HG03280 (cell line): ENCODE data around the gene PLXDC2.

Source experiments
- ATAC-seq: cut with Tn5 transposase; IDR thresholded peaks from one replicate; pipeline ENCODE4 v1.9.1; 2021; ENCODE audit warnings: mild to moderate bottlenecking, moderate library complexity; ENCODE audit not compliant: unreplicated experiment

PLXDC2 gene

DNA sequence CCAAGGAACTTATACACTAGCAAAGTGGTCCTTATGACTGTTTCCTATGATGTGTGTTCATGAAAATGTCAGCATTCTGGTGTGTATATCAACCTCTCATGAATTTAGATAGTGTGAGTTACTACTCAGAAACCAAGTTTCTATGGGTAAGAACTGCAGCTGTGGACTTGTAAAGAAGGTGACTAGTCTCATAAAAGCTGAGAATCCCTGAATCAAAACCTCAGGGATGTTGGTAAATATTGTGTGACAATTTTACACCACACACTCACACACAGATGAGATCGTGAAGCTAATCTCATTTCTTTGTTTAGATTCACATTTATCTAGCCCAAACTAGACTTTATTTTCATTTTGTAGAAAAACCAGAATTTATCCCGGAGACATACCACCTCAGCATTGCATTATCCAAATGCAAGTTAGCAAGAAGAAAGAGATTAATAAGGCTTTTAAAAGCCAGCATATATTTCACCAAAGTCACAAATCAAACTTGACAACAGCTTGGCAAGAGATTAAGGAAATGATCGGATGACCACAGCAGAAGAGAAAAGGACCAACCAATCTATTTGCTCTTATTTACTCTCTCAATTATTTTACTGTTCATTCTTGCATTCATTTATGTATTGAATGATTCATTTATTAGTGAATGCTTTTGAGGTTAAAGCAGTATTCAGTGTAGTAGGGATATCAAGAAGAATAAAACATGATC is 92.9 kb downstream of the PLXDC2 start:
- ATAC-seq: no peak

DNA sequence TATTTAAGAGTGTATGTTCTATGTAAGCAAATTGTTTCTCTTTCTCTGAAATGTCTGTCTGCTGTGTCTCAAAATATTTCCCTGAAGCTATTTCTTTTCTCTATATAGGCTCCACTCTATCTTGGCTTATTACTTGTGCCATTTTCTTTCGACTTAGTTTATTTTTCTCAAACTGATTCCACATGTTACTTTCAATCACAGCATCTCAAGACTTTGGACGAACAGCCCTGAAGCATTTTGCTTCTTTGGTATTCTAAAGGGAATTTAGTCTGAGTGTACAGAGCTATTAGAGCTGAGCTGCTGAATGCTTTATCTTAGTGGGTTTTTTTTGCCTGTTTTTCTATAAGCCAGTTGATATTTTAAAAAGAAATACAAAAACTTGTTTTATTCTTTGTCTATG is 95.7 kb downstream of the PLXDC2 start:
- no peak for ATAC-seq

DNA sequence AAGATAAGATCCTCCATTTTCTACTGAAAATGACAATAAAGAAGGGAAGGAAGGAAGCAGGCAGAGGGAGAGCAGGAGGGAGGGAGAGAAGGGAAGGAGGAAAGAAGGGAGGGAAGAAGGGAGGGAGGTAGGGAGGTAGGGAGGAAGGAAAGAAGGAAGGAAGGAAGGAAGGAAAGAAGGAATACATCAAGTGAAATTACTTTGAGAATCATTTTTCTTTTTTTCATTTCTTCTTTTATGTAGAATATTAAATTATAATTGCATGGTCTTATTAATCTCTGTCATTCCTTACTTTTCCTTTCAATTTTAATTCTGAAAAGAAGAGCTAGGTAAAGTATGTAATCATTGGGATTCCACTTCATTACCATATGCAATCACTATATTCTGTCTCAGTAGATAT is 97.8 kb downstream of the PLXDC2 start:
- ATAC-seq: no peak

GRCh38 chr10:19915125-19915524 is 98.9 kb downstream of the PLXDC2 start:
- no peak for ATAC-seq

GRCh38 chr10:19915816-19916215 is 99.6 kb downstream of the PLXDC2 start:
- ATAC-seq: no peak

GRCh38 chr10:19917751-19918478 is 101.7 kb downstream of the PLXDC2 start:
- ATAC-seq: no peak

DNA sequence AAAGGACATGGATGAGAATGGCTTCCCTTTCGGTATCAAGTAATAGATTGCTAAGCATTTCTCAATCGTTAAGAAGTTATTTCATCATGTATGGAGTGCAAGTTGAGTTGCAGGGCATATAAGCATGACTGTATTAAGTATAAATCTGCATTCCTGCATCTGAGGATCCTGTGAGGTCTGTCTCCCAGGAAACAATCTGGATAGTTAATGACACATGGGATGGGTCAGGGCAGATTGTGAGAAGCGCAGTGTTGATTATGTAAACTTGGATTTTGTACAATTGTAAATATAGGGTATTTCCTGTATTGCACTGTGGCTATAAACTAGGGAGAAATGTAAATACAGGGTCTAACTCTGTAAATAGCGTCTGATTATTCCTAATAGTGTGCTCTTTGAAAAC is 102.6 kb downstream of the PLXDC2 start:
- ATAC-seq: no peak

GRCh38 chr10:19919671-19920070 is 103.4 kb downstream of the PLXDC2 start:
- no peak for ATAC-seq

DNA sequence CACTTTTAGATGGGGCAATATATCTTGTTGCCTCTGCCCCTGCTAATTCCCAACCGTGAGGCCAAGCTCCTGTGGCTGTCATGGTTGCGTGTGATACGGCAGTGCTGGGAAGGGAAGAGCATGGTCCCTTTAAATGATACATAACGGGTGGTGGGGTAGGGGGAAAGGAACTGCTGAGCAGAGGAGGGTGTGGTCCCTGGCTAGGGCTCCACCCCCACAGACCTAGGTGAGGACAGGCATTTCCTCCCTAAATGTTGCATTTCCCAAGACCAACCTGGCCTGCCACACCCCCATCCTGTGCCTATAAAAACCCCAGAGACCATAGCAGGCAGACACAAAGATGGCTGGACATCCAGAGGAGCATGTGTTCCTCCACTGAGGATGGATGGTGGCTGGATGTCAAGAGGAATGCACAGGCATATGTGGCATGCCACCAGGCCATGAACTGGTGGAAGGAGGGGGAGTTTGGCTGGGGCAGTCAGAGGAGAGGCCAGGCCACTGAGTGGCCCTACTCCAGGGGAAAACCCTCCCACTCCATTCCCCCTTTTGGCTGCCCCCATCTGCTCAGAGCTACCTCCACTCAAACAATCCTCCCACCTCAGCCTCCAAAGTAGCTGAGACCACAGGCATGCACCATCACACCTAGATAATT is 104.0 kb downstream of the PLXDC2 start:
- ATAC-seq: no peak

GRCh38 chr10:19921300-19922140 is 105.3 kb downstream of the PLXDC2 start:
- no peak for ATAC-seq

GRCh38 chr10:19922236-19922963 is 106.2 kb downstream of the PLXDC2 start:
- no peak for ATAC-seq

GRCh38 chr10:19925064-19925463 is 108.8 kb downstream of the PLXDC2 start:
- ATAC-seq: no peak

DNA sequence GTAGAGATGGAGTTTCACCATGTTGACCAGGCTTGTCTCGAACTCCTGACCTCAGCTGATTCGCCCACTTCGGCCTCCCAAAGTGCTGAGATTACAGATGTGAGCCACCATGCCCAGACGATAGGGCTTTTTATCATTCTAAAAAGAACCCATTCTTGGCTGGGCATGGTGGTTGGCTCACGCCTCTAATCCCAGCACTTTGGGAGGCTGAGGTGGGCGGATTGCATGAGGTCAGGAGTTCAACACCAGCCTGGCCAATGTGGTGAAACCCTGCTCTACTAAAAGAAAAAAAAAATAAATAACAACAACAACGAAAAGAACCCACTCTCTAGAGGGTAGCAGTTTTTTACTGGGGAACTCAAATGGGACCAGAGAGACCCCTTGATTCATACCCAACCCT is 112.7 kb downstream of the PLXDC2 start:
- ATAC-seq: no peak

- ATAC-seq: no peak
Observed at GRCh38 chr10:19929506-19930140, 113.4 kb downstream of the PLXDC2 start.

DNA sequence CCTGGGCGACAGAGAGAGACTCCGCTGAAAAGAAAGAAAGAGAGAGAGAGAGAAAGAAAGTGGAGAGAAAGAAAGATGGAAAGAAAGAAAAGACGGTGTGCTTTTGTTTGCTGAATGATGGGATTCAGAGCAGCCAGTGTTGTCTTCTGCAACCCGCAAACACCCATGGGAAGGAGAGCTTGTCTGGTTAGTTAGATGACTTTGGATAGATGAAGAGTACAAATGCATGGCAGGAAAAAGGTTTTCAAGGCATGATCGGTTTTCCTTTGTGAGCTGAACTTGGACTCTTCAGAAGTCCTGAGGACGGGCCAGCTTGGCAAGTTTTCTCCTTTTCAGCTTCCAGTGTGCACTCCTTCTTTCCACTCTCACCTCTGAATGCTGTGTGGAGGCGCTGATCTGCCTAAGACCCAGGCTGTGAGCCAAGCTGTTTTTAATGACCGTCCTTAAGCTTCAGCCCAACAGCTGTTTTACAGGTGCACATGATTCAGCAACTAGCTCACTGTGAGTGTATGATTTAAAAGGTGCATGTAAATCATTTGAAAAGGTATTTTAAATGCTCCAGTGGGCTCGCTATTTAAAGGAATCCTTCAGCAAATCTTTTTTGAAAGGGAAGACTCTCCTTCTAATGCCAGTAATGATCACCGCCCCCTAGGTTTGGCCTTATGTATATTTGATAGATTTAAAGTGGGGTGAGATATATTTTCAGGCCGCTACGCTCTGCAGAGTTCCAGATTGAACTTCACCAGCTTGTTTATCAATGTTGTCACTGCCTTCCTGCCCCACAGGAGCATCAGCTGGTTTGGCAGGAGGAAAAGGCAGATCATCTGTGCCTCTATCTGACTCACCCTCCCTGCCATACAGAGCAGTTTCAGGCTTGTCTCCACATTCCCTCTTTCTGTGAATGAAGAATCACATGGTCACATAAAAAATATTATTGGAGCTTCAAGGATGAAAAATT is 115.0 kb downstream of the PLXDC2 start:
- ATAC-seq: no peak

GRCh38 chr10:19931894-19932590 is 115.8 kb downstream of the PLXDC2 start:
- no peak for ATAC-seq

GRCh38 chr10:19932806-19933371 is 116.7 kb downstream of the PLXDC2 start:
- ATAC-seq: no peak

- ATAC-seq: no peak
Observed at GRCh38 chr10:19933772-19934171, 117.5 kb downstream of the PLXDC2 start.
